Naive B cell (primary cell): ENCODE data around the gene IGF2R. TPM values are rescaled to one million over a fixed set of nuclear protein-coding genes. Genes with fewer than 3 reads are reported as not detected.
"Not testable (repeated sequence)": the region's sequence is repeated elsewhere in the genome, so short reads cannot be mapped to it uniquely, and the experiment has no call there.

Experiments used
- ATAC-seq, 2 donors: fragments of 150-1000 bp; cut with Tn5 transposase; 2 replicates each; pipeline ENCODE4 v1.10.0; 2021; ENCODE audit warnings: low read depth in 2 of 2, mild to moderate bottlenecking in 2 of 2, moderate library complexity in 2 of 2
- DNase-seq: peaks from one replicate; pipeline ENCODE4 v3.0.0; 2022
- H3K27ac Mint-ChIP-seq, 6 donors: one replicate each; pipeline ENCODE4 v1.8.0; 2020 to 2022; ENCODE audit warnings: mild to moderate bottlenecking in 6 of 6, mixed read lengths in 6 of 6, moderate library complexity in 5 of 6, inconsistent platforms in 2 of 6
- H3K27me3 Mint-ChIP-seq, 3 donors: one replicate each; pipeline ENCODE4 v1.8.0; 2021 to 2022; ENCODE audit warnings: mixed read lengths in 3 of 3, mild to moderate bottlenecking in 1 of 3
- H3K36me3 Mint-ChIP-seq, 2 donors: one replicate each; pipeline ENCODE4 v1.8.0; 2020 to 2022; ENCODE audit warnings: mixed read lengths in 2 of 2, inconsistent platforms in 1 of 2, mild to moderate bottlenecking in 1 of 2
- H3K4me1 Mint-ChIP-seq, 3 donors: one replicate each; pipeline ENCODE4 v1.8.0; 2020 to 2022; ENCODE audit warnings: mixed read lengths in 3 of 3, inconsistent platforms in 1 of 3, mild to moderate bottlenecking in 1 of 3, moderate library complexity in 1 of 3
- H3K4me3 Mint-ChIP-seq, 8 donors: one replicate each; pipeline ENCODE4 v1.8.0; 2020 to 2022; ENCODE audit warnings: mild to moderate bottlenecking in 8 of 8, mixed read lengths in 8 of 8, moderate library complexity in 8 of 8, inconsistent platforms in 2 of 8
- H3K9me3 Mint-ChIP-seq, 7 donors: one replicate each; pipeline ENCODE4 v1.8.0; 2020 to 2022; ENCODE audit warnings: mixed read lengths in 7 of 7, mild to moderate bottlenecking in 5 of 7, inconsistent platforms in 2 of 7, moderate library complexity in 1 of 7
- polyA plus RNA-seq, 6 donors: library from polyadenylated mRNA; unstranded; fragments of 300-500 nt; fragmentation: Illumina TruSeq; gene quantifications; one replicate each; pipeline ENCODE4 v1.2.3, GENCODE V29; 2021; ENCODE audit warnings: low read depth in 6 of 6

Gene IGF2R
- polyA plus RNA-seq, 6 donors from 2014 or later, result 2.3 to 12.1 (median 7.0) TPM

DNA sequence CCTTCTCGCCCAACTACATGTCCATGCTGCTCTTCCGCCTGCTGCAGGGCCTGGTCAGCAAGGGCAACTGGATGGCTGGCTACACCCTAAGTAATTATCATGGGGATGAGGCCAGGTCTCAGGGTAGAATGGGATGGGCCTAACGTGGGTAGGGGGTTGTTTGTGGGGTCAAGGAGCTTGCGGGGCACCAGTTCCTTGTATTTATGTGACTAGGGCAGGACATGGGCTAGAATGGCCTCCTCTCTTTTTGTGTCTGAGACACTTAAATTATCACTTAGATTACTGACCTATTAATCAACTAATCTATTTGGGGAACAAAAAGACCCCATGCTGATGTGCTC, 163.4 kb downstream of the IGF2R start:
- Mint-ChIP-seq H3K9me3 (no peaks in the 10 kb centered on the region), H3K4me1 (peaks cover 0 to 6% (median 0%) of the 10 kb centered on the region in 3 donors), H3K4me3 (no peak overlapping the region), H3K27ac (no peak overlapping the region), H3K36me3 (no peaks in the 10 kb centered on the region), H3K27me3 (peaks cover 0 to 6% (median 0%) of the 10 kb centered on the region in 3 donors)
- ATAC-seq (no peak), DNase-seq (no peak)

DNA sequence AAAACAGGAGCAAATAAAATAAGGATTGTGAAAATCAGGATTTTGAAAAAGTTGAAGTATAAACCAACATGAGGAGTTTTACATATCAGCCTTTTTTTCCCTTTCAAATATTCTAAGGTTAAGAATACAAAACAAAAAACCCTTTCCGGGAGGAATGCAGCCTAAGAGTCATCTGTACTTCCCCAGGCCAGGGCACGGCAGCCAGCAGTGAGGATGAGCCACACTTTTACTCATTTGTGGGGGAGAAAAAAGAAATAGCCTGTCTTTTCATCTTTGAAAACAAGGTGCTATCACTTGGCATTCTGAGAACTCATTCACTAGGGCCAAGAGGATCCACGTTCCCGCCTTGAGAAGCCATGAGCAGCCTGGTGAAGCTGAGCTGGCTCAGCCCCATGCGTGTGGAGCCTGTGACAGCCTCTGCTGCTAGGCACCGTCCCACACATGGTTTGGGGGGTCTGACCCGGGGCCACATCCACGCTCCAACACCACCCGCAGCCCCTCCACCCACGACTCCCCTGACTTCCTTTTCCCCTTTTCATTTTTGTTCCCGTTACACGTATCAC, 164.0 kb downstream of the IGF2R start:
- Mint-ChIP-seq H3K4me1 (peaks cover 0 to 10% (median 0%) of the 10 kb centered on the region in 3 donors), H3K27me3 (peaks cover 0 to 6% (median 0%) of the 10 kb centered on the region in 3 donors), H3K27ac (no peak overlapping the region), H3K4me3 (peak overlapping the region in 1 of 8 donors; percentile 3), H3K36me3 (no peaks in the 10 kb centered on the region), H3K9me3 (no peaks in the 10 kb centered on the region)
- ATAC-seq (no peak), DNase-seq (no peak)

DNA sequence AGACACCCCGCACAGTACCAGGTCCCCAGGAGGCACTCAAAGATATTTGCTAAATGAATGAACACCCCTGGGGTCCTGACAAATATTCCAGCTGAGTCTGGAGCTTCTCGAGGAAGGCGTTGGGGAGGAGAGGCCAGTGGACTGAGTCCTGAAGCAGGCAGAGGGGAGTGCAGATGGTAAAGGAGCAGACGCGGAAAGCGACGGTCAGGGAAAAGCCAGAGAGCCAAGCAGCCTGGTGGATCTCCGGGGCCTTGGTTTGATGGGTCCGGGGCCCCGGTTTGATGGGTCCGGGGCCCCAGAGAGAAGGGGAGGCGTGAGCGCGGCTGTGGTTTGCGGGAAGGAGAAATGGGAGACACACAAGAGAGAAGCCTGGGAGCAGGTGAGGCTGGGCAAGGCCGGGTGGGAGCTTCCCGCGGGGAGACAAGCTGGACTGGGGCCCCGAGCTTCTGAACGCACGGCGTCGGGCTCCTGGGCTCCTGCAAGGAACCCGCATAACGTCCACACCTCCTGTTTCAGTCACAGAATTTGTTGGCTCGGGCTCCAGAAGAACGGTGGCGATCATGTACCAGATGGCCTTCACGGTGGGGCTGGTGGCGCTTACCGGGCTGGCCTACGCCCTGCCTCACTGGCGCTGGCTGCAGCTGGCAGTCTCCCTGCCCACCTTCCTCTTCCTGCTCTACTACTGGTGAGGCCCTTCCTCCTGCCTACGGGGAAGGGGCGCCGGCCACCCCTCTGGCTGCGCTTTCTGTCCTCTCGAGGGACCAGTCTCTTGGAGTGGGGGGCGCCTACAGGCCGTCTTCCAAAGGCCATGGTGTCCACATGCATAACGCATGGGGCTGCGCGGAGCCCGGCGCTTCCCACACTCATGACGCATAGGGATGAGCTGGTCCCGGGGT, 164.8 kb downstream of the IGF2R start:
- Mint-ChIP-seq H3K4me3 (no peak overlapping the region), H3K27ac (no peak overlapping the region), H3K27me3 (peaks cover 0 to 11% (median 0%) of the 10 kb centered on the region in 3 donors), H3K9me3 (no peaks in the 10 kb centered on the region), H3K36me3 (no peaks in the 10 kb centered on the region), H3K4me1 (peaks cover 0 to 10% (median 6%) of the 10 kb centered on the region in 3 donors)
- no peak for DNase-seq
- ATAC-seq, result no peak

DNA sequence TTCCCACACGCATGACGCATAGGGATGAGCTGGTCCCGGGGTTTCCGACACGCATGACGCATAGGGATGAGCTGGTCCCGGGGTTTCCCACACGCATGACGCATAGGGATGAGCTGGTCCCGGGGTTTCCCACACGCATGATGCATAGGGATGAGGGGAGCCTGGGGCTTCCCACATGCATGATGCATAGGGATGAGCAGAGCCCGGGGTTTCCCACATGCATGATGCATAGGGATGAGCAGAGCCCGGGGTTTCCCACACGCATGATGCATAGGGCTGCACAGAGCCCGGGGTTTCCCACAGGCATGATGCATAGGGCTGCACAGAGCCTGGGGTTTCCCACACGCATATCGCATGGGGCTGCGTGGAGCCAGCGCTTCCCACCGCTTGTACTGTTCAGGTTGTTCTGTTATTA, 165.5 kb downstream of the IGF2R start:
- not testable (repeated sequence) for ATAC-seq, H3K4me3 Mint-ChIP-seq, H3K36me3 Mint-ChIP-seq

DNA sequence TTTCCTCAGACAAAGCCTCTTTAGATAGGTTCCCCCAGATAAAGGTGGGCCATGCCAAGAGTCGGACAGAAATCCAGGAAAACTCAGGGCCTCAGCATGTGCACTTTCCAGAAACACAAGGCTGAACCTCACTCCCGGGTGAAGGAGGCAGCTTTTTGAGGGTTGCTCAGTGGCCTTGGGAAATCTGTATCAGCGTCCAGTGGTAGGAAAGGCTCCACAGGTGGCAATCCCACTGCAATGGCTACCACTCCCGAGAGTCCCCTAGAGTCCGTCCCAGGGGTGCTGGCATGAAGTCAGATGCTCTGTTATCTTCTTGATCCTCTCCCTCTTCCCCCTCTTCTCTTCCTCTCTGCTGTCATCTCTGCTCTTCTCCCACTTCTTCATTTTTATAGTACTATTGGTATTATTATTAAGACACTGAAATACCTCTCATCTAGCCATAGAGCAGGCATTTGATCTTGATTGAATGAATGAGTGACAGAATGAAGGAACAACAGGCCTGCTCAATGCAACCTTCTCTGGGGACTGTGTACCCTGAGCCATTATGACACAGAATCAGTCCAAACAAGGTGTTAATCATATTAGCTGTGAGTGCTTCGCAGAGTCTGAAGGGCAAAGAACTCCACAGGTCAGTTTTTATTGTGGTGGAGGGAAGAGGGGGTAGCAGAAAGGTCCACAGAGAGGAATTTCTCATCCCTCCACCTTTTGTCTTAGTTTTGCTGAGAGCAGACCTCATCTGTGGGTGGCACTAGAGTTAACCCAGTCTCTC, 166.1 kb downstream of the IGF2R start:
- no peak for DNase-seq
- Mint-ChIP-seq H3K27me3 (peaks cover 0 to 11% (median 0%) of the 10 kb centered on the region in 3 donors), H3K4me3 (no peak overlapping the region), H3K9me3 (no peaks in the 10 kb centered on the region), H3K4me1 (peaks cover 0 to 7% (median 4%) of the 10 kb centered on the region in 3 donors), H3K27ac (peak overlapping the region in 1 of 6 donors; percentile 12), H3K36me3 (no peaks in the 10 kb centered on the region)
- ATAC-seq, result no peak

More for the DNA sequence above, 165.5 kb downstream of the IGF2R start:
- H3K9me3 Mint-ChIP-seq, DNase-seq, H3K4me1 Mint-ChIP-seq, H3K27ac Mint-ChIP-seq: not testable (repeated sequence)
- H3K27me3 Mint-ChIP-seq, result peaks cover 0 to 11% (median 0%) of the 10 kb centered on the region in 3 donors

DNA sequence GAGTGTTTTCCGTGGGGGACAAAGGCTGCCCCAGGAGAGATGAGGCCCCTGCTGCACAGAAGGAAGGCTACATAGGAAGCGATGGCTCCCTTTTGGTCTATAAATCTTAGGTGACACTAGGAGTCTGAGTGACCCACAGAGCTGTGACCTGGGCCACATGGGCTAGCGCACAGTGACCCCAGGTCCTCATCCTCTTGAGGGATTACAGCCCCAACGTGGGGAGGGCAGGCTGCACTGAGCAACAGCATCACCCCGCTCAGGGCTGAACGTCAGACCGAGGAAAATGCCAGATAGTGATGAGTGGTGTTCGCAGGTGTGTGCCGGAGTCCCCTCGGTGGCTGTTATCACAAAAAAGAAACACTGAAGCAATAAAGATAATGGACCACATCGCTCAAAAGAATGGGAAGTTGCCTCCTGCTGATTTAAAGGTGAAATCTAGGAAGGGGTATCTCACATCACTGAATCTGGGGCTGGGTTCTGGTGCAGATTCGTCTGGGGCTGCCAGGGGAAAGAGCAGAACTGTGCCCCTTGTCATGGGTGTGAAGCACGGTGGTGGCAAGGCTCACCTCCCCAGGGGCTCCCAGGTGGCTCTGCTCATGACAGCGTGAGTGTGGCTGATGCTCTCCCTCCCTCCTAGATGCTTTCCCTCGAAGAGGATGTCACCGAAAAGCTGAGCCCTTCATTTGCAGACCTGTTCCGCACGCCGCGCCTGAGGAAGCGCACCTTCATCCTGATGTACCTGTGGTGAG, 167.2 kb downstream of the IGF2R start:
- no peak for DNase-seq
- peaks cover 0 to 1% (median 0%) of the 10 kb centered on the region in 7 donors for H3K9me3 Mint-ChIP-seq
- no peak overlapping the region for H3K4me3 Mint-ChIP-seq
- peak overlapping the region in 2 of 6 donors; percentile 12 to 78 for H3K27ac Mint-ChIP-seq
- peaks cover 0 to 7% (median 4%) of the 10 kb centered on the region in 3 donors for H3K4me1 Mint-ChIP-seq
- no peaks in the 10 kb centered on the region for H3K36me3 Mint-ChIP-seq
- no peak for ATAC-seq
- peaks cover 0 to 11% (median 0%) of the 10 kb centered on the region in 3 donors for H3K27me3 Mint-ChIP-seq

DNA sequence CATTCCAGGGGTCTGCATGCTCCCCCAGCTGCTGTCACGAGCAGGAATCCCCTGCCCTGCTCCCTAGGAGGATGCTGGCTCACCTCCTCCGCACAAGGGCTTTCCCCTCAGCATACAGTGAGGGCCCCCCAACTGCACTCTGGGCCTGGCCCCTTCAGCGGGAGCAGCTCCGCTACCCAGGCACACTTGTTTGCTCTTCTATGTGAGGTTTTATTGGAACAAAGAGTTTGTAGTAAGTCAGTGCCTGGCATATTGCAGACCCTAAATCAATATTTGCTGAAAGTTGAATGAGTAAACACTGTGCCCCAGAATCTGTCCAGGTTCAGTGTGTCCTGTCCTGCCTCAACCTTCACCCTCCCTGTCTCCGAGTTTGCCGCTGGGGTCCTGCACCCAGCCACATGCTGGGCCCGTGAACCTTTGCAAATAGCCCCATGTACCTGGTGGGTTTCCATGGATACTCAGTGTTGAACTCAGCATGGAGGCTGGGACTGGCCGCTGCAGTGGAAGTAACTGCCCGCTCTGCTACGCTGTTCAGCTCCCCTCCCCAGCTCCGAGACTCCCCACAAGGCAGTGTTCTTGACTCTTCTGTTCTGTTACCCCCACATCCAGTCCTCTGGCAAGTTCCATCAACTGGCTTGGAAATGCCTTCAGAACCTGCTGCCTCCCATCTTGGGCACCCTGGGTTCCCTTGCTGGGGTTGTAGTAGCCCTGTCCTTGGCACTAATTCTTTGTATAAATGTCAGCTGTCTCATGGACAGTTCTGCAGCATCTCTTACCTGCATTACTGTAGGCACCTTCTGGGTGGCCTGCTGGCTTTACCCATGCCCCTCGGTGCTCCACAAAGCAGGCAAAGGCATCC, 168.5 kb downstream of the IGF2R start:
- Mint-ChIP-seq H3K36me3 (no peaks in the 10 kb centered on the region), H3K27ac (peak overlapping the region in 2 of 6 donors; percentile 65 to 75), H3K27me3 (peaks cover 7 to 11% (median 8%) of the 10 kb centered on the region in 3 donors), H3K4me1 (peaks cover 0 to 7% (median 4%) of the 10 kb centered on the region in 3 donors), H3K4me3 (no peak overlapping the region), H3K9me3 (peaks cover 0 to 2% (median 0%) of the 10 kb centered on the region in 7 donors)
- DNase-seq (no peak), ATAC-seq (no peak)

DNA sequence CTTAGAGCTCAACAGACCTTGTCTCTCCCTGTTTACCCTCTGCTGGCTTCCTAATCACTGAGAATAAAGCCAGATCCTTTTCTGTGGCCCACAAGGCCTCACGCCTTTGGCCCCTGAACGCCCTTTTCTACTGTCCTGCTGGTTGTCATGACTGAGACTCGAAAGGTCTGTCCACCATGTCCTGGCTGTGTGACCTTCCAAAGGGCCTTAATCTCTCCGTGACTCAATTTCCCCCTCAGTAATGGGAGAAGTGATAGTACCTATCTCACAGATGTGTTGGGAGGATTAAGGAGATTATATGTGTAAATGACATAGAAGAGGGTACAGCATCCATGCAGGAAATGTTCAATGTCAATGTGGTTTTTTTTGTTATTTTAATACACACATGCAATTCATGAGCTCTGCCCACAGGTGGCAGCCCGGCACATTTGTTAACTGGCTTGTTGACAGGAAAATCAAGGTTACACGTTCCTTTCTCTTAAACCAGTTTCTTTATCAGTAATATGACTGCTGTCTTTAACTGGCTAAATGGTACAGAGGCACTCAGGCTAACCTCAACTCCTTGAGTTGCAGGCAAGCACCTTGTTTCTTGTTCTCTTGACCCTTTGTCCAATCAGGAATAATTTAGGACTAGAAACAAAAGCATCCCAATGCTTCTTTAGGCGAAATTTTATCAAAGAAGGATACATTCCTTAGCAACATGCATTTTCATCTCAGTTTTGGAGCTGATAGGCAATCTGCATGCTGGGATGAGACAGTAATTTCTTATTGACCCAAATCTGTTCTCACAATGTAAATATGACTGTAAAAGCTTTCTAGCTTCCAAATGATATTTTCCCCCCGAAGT, 169.3 kb downstream of the IGF2R start:
- no peak overlapping the region for H3K4me3 Mint-ChIP-seq
- no peaks in the 10 kb centered on the region for H3K36me3 Mint-ChIP-seq
- H3K4me1 Mint-ChIP-seq, result peaks cover 0 to 7% (median 4%) of the 10 kb centered on the region in 3 donors
- DNase-seq (peak; percentile 11), ATAC-seq (no peak)
- peaks cover 7 to 11% (median 8%) of the 10 kb centered on the region in 3 donors for H3K27me3 Mint-ChIP-seq
- H3K9me3 Mint-ChIP-seq, result peaks cover 0 to 2% (median 0%) of the 10 kb centered on the region in 7 donors
- no peak overlapping the region for H3K27ac Mint-ChIP-seq

DNA sequence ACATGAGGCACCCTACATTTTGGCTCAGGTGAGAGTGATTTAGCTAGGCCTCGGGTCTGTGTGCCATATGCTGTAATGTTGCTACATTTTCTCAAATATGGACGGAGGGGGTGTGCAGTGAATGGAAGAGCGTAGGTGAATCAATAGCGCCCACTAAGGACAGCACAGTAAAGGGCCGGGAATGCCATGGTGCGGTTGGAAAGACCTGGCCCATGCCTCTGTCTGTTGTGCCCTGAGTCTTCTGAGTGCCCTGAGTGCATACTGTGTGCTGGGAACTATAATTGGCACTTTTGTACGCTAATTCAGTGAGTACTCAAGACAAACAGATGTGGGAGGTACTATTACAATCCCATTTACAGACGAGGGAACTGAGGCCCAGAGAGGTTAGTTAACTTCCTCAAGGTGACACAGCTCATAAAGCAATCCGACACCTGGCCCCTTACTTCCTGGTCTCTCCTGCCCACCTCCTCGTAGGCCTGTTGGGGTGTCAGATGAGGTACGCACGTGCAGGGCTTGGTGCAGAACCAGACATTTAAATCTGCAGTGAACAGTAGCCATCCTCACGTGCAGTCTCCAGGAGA, 170.0 kb downstream of the IGF2R start:
- no peak for ATAC-seq
- peaks cover 0 to 7% (median 4%) of the 10 kb centered on the region in 3 donors for H3K4me1 Mint-ChIP-seq
- peaks cover 0 to 3% (median 1%) of the 10 kb centered on the region in 7 donors for H3K9me3 Mint-ChIP-seq
- peak overlapping the region in 1 of 6 donors; percentile 86 for H3K27ac Mint-ChIP-seq
- no peak for DNase-seq
- peaks cover 7 to 11% (median 8%) of the 10 kb centered on the region in 3 donors for H3K27me3 Mint-ChIP-seq
- H3K36me3 Mint-ChIP-seq, result no peaks in the 10 kb centered on the region
- H3K4me3 Mint-ChIP-seq, result no peak overlapping the region

DNA sequence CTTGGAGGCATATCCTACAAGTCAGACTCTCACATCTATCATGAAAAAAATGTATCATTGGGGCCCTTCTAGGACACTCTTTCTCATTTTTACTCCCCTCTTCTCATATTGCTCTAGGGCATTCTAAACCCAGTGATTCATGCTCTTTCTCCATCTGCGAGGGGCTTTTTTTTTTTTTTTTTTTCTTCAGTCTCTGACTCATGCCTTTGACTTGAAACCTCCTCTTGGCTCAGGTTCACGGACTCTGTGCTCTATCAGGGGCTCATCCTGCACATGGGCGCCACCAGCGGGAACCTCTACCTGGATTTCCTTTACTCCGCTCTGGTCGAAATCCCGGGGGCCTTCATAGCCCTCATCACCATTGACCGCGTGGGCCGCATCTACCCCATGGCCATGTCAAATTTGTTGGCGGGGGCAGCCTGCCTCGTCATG, 170.6 kb downstream of the IGF2R start:
- peaks cover 8 to 11% (median 10%) of the 10 kb centered on the region in 3 donors for H3K27me3 Mint-ChIP-seq
- no peaks in the 10 kb centered on the region for H3K36me3 Mint-ChIP-seq
- ATAC-seq, result no peak
- peaks cover 0 to 9% (median 3%) of the 10 kb centered on the region in 7 donors for H3K9me3 Mint-ChIP-seq
- peaks cover 0 to 7% (median 4%) of the 10 kb centered on the region in 3 donors for H3K4me1 Mint-ChIP-seq
- no peak overlapping the region for H3K4me3 Mint-ChIP-seq
- H3K27ac Mint-ChIP-seq, result peak overlapping the region in 1 of 6 donors; percentile 86
- no peak for DNase-seq

DNA sequence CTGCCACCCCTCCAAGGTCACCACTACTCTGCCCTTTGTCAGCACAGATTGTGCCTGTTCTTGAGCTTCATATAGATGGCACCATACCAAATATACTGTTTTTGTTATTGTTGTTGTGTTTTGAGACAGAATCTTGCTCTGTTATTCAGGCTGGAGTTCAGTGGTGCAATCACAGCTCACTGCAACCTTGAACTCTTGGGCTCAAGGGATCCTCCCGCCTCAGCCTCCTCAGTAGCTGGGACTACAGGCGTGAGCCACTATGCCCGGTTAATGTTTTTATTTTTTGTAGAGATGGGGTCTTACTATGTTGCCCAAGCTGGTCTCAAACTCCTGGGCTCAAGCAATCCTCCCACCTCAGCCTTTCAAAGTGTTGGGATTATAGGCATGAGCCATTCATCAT, 171.6 kb downstream of the IGF2R start:
- not testable (repeated sequence) for H3K36me3 Mint-ChIP-seq, H3K4me3 Mint-ChIP-seq, H3K4me1 Mint-ChIP-seq

More for the DNA sequence above, 171.6 kb downstream of the IGF2R start:
- Mint-ChIP-seq H3K9me3 (peaks cover 0 to 16% (median 3%) of the 10 kb centered on the region in 7 donors), H3K27ac (peak overlapping the region in 1 of 6 donors; percentile 15), H3K27me3 (peaks cover 6 to 12% (median 8%) of the 10 kb centered on the region in 3 donors)
- not testable (repeated sequence) for ATAC-seq, DNase-seq
